Gastrocnemius medialis (tissue), 4 donors: Measurements from ENCODE around the gene UQCRH. TPM values are rescaled to one million over a fixed set of nuclear protein-coding genes. Genes with fewer than 3 reads are reported as not detected.
"Not testable (repeated sequence)": the region's sequence is repeated elsewhere in the genome, so short reads cannot be mapped to it uniquely, and the experiment has no call there.

ENCODE experiments used
- ATAC-seq, 2 donors: fragments of 150-250 bp; one replicate each; pipeline ENCODE4 v1.9.1; 2016
- DNase-seq, 2 donors: peaks; one replicate each; pipeline ENCODE4 v3.0.0-alpha.2; 2019
- H3K27ac ChIP-seq, 4 donors: fragments of 200-600 bp; sonication (generic); 1 replicate in 1 of 4; 2 replicates in 3 of 4; pipeline ENCODE4 v1.5.1; 2016 to 2018; ENCODE audit warnings: mild to moderate bottlenecking in 2 of 4, moderate library complexity in 1 of 4
- H3K27me3 ChIP-seq, 3 donors: fragments of 200-600 bp; sonication (generic) in 2 of 3; 1 replicate in 1 of 3; 2 replicates in 2 of 3; pipeline versions ENCODE4 v1.5.1 to v1.6.0; 2016 to 2019; ENCODE audit warnings: mild to moderate bottlenecking in 1 of 3, moderate library complexity in 1 of 3
- H3K36me3 ChIP-seq, 2 donors: fragments of 200-600 bp; sonication (generic) in 1 of 2; one replicate each; pipeline ENCODE4 v1.5.1; 2017 to 2018
- H3K4me1 ChIP-seq, 2 donors: fragments of 200-600 bp; sonication (generic) in 1 of 2; one replicate each; pipeline ENCODE4 v1.5.1; 2016 to 2017; ENCODE audit warnings: mild to moderate bottlenecking in 2 of 2
- H3K4me3 ChIP-seq, 4 donors: fragments of 200-600 bp; sonication (generic) in 3 of 4; 1 replicate in 1 of 4; 2 replicates in 3 of 4; pipeline ENCODE4 v1.5.1; 2016 to 2019; ENCODE audit warnings: mild to moderate bottlenecking in 2 of 4
- H3K9me3 ChIP-seq, 3 donors: fragments of 200-600 bp; sonication (generic) in 2 of 3; 1 replicate in 1 of 3; 2 replicates in 2 of 3; pipeline ENCODE4 v1.5.1; 2016 to 2019
- CTCF ChIP-seq, 5 experiments: fragments of 450-650 bp in 3 of 5; fragments of 200-600 bp in 2 of 5; sonication (generic) in 2 of 5; IDR thresholded peaks in 4 of 5; conservative IDR thresholded peaks in 1 of 5; 1 replicate in 4 of 5; 2 replicates in 1 of 5; pipeline ENCODE4 v1.5.1; 2016 to 2019; ENCODE audit warnings: antibody characterized with exemption in 5 of 5, mild to moderate bottlenecking in 3 of 5, moderate library complexity in 3 of 5
- POLR2A ChIP-seq, 2 donors: fragments of 450-650 bp; IDR thresholded peaks; one replicate each; pipeline ENCODE4 v1.6.1; 2017; ENCODE audit warnings: antibody characterized with exemption in 2 of 2, mild to moderate bottlenecking in 2 of 2, moderate library complexity in 2 of 2
- in situ Hi-C, 4 donors: fragments of 200-750 bp; cut with MboI; loops; one replicate each; pipeline versions ENCODE4 v1.15.0 to v1.8.0; 2017; ENCODE audit warnings: low sequenced_read_pairs in 4 of 4
- intact Hi-C: fragments of 100-400 bp; cut with DNase I; formaldehyde crosslinking; loops from one replicate; pipeline ENCODE4 v1.15.1; 2023; ENCODE audit warnings: low total_unique reads
- total RNA-seq, 4 donors: library from RNA; depleted of rRNA; stranded (reverse); fragments of >200 nt; gene quantifications; one replicate each; pipeline versions ENCODE4 v1.1.0 to v1.2.3, GENCODE V29; 2016

UQCRH gene
- total RNA-seq, 4 donors from 2014 or later, result 415 to 695 (median 493) TPM

- Histone ChIP-seq H3K36me3 (peaks cover 0 to 60% of the 10 kb centered on the region in 2 donors), H3K27ac (no peak overlapping the region), H3K4me3 (no peak overlapping the region), H3K9me3 (no peaks in the 10 kb centered on the region), H3K27me3 (no peaks in the 10 kb centered on the region), H3K4me1 (no peaks in the 10 kb centered on the region)
- in situ Hi-C loops (no loop called here), intact Hi-C loops (no loop called here)
- ATAC-seq (no peak), DNase-seq (no peak)
- TF ChIP-seq POLR2A (IDR thresholded peaks at IDR 0.05) (no peak), CTCF (IDR thresholded peaks at IDR 0.05 in 4 of 5, conservative IDR thresholded peaks at IDR 0.05 in 1 of 5) (no peak)
Measured at GRCh38 chr1:46362158-46362557, 58.7 kb downstream of the UQCRH start.

GRCh38 chr1:46363121-46363520 is 59.6 kb downstream of the UQCRH start:
- DNase-seq (no peak), ATAC-seq (no peak)
- intact Hi-C loops, result no loop called here
- H3K27ac ChIP-seq, result no peak overlapping the region
- no peaks in the 10 kb centered on the region for H3K27me3 ChIP-seq
- H3K36me3 ChIP-seq, result peaks cover 0 to 57% of the 10 kb centered on the region in 2 donors
- no peaks in the 10 kb centered on the region for H3K9me3 ChIP-seq
- H3K4me3 ChIP-seq, result no peak overlapping the region
- in situ Hi-C loops, result no loop called here
- TF ChIP-seq CTCF (IDR thresholded peaks at IDR 0.05 in 4 of 5, conservative IDR thresholded peaks at IDR 0.05 in 1 of 5), result no peak
- no peak for TF ChIP-seq POLR2A (IDR thresholded peaks at IDR 0.05)
- H3K4me1 ChIP-seq, result no peaks in the 10 kb centered on the region

GRCh38 chr1:46364612-46365011 is 61.1 kb downstream of the UQCRH start:
- no peaks in the 10 kb centered on the region for H3K27me3 ChIP-seq
- TF ChIP-seq CTCF (IDR thresholded peaks at IDR 0.05 in 4 of 5, conservative IDR thresholded peaks at IDR 0.05 in 1 of 5) (no peak), POLR2A (IDR thresholded peaks at IDR 0.05) (no peak)
- H3K4me3 ChIP-seq, result no peak overlapping the region
- ATAC-seq, result no peak
- no peaks in the 10 kb centered on the region for H3K4me1 ChIP-seq
- H3K27ac ChIP-seq, result no peak overlapping the region
- no peaks in the 10 kb centered on the region for H3K9me3 ChIP-seq
- H3K36me3 ChIP-seq, result peaks cover 0 to 62% of the 10 kb centered on the region in 2 donors
- in situ Hi-C loops (no loop called here), intact Hi-C loops (no loop called here)
- DNase-seq, result no peak

- ATAC-seq, DNase-seq, intact Hi-C loops, H3K4me1 ChIP-seq, H3K27ac ChIP-seq, H3K4me3 ChIP-seq, in situ Hi-C loops, H3K27me3 ChIP-seq, H3K9me3 ChIP-seq: not testable (repeated sequence)
- H3K36me3 ChIP-seq, result peaks cover 0 to 55% of the 10 kb centered on the region in 2 donors
Measured at GRCh38 chr1:46365796-46366195, 62.3 kb downstream of the UQCRH start.

Other genes with a start within 250 kb of the UQCRH start
- 10 to 100 TPM; 12.1 to 23.8 (median 15.9) TPM for gene PIK3R3, start 171.1 kb upstream of the UQCRH start, total RNA-seq
- gene TSPAN1, start 128.6 kb upstream of the UQCRH start, total RNA-seq, result 10 to 100 TPM in 1 of 4 donors, 1 to 10 TPM in 2, under 1 TPM in 1; 0.88 to 10.7 (median 6.0) TPM
- gene P3R3URF, start 127.2 kb upstream of the UQCRH start, total RNA-seq, result not detected
- 100 to 1,000 TPM in 1 of 4 donors, 10 to 100 TPM in 3; 66.2 to 107 (median 92.2) TPM for gene POMGNT1, start 105.3 kb upstream of the UQCRH start, total RNA-seq
- 1 to 10 TPM in 1 of 4 donors, under 1 TPM in 2, not detected in 1; 0.39 to 1.9 (median 0.47) TPM for gene LURAP1, start 100.4 kb upstream of the UQCRH start, total RNA-seq
- 1 to 10 TPM in 1 of 4 donors, not detected in 3; 1.1 TPM for gene RAD54L, start 55.9 kb upstream of the UQCRH start, total RNA-seq
- 10 to 100 TPM; 76.3 to 99.2 (median 77.9) TPM for gene LRRC41, start 82 bp upstream of the UQCRH start, total RNA-seq
- gene NSUN4, start 37.1 kb downstream of the UQCRH start, total RNA-seq, result 10 to 100 TPM; 15.5 to 22.5 (median 20.8) TPM
- gene FAAH, start 90.6 kb downstream of the UQCRH start, total RNA-seq, result 10 to 100 TPM in 1 of 4 donors, 1 to 10 TPM in 3; 5.2 to 15.6 (median 7.3) TPM
- gene DMBX1, start 186.1 kb downstream of the UQCRH start, total RNA-seq, result not detected
- not detected for gene KNCN, start 247.9 kb downstream of the UQCRH start, total RNA-seq